Ishikawa (cell line): ENCODE data around the gene LIMCH1.

ENCODE experiments used
- CEBPB ChIP-seq: IDR thresholded peaks from 2 replicates; pipeline ENCODE4 v1.6.1; 2012
- EGR1 ChIP-seq: IDR thresholded peaks from 2 replicates; pipeline ENCODE4 v1.6.1; 2012
- EP300 ChIP-seq: IDR thresholded peaks from 2 replicates; pipeline ENCODE4 v1.6.1; 2012; ENCODE audit warnings: borderline replicate concordance
- FOXM1 ChIP-seq: IDR thresholded peaks from 2 replicates; pipeline ENCODE4 v1.6.1; 2012; ENCODE audit warnings: low read depth, borderline replicate concordance
- MAX ChIP-seq: IDR thresholded peaks from 2 replicates; pipeline ENCODE4 v1.6.1; 2012
- RAD21 ChIP-seq: IDR thresholded peaks from 2 replicates; pipeline ENCODE4 v1.6.1; 2012; ENCODE audit warnings: low read depth
- REST ChIP-seq: IDR thresholded peaks from 2 replicates; pipeline ENCODE4 v1.6.1; 2012; ENCODE audit warnings: low read depth, mild to moderate bottlenecking
- TAF1 ChIP-seq: IDR thresholded peaks from 2 replicates; pipeline ENCODE4 v1.6.1; 2012; ENCODE audit warnings: low read depth, mild to moderate bottlenecking
- TCF12 ChIP-seq: IDR thresholded peaks from 2 replicates; pipeline ENCODE4 v1.6.1; 2012; ENCODE audit warnings: low read depth
- TEAD4 ChIP-seq: IDR thresholded peaks from 2 replicates; pipeline ENCODE4 v1.6.1; 2012
- USF1 ChIP-seq: IDR thresholded peaks from 2 replicates; pipeline ENCODE4 v1.6.1; 2012
- YY1 ChIP-seq: IDR thresholded peaks from 2 replicates; pipeline ENCODE4 v1.6.1; 2012; ENCODE audit warnings: low read depth

- TF ChIP-seq EGR1 (no peak), MAX (no peak), TAF1 (no peak), TEAD4 (no peak), YY1 (no peak), EP300 (no peak), USF1 (no peak), CEBPB (no peak), RAD21 (no peak), REST (no peak), TCF12 (no peak), FOXM1 (no peak)
Measured at GRCh38 chr4:41512136-41512535, 25.8 kb upstream of the LIMCH1 start.
